GM12874 (cell line): ENCODE data around the gene NFYC.

ENCODE experiments used
- CTCF ChIP-seq: IDR thresholded peaks from 2 replicates; pipeline ENCODE4 v1.5.1; 2011; ENCODE audit warnings: low read depth, mild to moderate bottlenecking, control low read depth, low read length, moderate library complexity; ENCODE audit not compliant: insufficient read depth

The NFYC gene

GRCh38 chr1:40803447-40803846 lies 111.9 kb downstream of the NFYC start:
- no peak for TF ChIP-seq CTCF

GRCh38 chr1:40803902-40804301 lies 112.4 kb downstream of the NFYC start:
- no peak for TF ChIP-seq CTCF

GRCh38 chr1:40806240-40806639 lies 114.7 kb downstream of the NFYC start:
- TF ChIP-seq CTCF: no peak

GRCh38 chr1:40806731-40807695 lies 115.5 kb downstream of the NFYC start:
- no peak for TF ChIP-seq CTCF

- TF ChIP-seq CTCF: no peak
Observed at GRCh38 chr1:40808002-40808401, 116.5 kb downstream of the NFYC start.

- TF ChIP-seq CTCF: no peak
Observed at GRCh38 chr1:40808444-40808843, 116.9 kb downstream of the NFYC start.

- no peak for TF ChIP-seq CTCF
Observed at GRCh38 chr1:40808909-40809308, 117.4 kb downstream of the NFYC start.
